AG08396 (cell line): Measurements from ENCODE around the gene RIMS3.
A peak's percentile ranks its signal among the peaks of the same experiment; 100 is the strongest.
"Not testable (repeated sequence)": the region's sequence is repeated elsewhere in the genome, so short reads cannot be mapped to it uniquely, and the experiment has no call there.

Source experiments
- DNase-seq: peaks from one replicate; pipeline ENCODE4 v3.0.0; 2012; ENCODE audit warnings: low spot score, mixed read lengths

RIMS3 gene

DNA sequence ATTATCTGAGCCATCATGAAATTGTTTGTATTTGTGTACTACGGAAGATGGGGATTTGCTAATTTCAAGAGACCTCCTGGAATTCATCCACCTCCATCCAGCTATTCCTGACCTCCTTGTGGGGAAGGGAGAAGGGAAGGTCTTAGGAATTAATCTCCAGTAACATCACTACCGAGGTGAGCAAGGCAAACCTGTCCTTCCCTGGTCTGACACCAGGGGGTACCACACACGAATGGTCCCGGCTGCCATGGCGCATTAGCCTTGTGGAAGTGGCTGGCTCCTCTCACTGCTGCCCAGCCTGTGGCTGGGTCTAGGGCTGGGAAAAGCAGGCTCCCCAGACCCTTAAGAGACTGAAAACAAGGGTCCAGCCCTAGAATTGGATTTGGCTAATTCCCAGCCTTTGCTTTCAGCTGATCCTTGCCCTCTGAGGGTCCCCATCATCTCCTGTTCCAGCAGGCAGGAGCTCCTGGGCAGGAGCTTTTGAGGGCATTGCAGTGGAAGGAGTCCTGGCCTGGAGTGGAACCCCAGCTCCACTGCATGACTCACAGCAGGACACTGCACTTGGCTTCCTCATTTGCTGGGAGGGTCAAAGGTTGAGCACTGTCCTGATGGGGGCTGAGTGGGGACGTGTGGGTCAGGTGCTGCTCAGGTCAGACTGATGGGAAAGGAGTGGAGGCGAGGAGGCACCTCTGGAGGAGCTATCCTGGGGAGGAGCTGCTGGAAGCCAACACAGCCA, 34.8 kb downstream of the RIMS3 start:
- DNase-seq: peak; percentile 44

DNA sequence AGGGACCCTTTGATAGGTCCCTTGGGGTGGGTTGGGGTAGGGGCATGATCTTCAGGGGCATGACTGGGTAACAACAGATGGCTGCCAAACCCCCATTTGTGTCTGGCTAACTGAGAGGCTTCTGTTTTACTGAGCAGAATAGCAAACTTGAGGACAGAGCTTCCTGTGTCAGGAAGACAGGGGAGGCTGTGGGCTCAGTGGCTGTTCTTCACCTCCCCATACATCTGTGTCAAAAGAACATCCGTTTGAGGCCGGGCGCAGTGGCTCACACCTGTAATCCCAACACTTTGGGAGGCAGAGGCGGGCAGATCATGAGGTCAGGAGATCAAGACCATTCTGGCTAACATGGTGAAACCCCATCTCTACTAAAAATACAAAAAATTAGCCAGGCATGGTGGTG, 35.9 kb downstream of the RIMS3 start:
- DNase-seq: not testable (repeated sequence)

DNA sequence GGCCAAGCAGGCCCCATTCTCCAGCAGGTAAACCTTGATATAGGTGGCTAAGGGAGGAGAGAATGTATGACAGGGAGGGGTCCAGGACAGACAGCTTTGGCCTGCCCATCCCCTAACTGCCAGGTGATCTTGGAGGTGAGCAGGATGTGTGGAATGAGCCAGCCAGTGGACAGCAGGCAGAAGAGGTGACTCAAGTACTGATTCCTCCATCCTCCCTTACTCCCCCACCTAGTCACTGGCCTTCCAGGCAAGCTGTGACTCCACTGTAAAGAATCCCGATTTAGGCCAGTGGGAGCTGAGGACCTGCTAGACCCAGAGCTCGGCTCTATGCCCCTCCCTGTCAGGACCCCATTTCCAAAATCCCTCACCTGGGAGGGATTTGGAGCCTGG, 36.6 kb downstream of the RIMS3 start:
- DNase-seq: no peak

DNA sequence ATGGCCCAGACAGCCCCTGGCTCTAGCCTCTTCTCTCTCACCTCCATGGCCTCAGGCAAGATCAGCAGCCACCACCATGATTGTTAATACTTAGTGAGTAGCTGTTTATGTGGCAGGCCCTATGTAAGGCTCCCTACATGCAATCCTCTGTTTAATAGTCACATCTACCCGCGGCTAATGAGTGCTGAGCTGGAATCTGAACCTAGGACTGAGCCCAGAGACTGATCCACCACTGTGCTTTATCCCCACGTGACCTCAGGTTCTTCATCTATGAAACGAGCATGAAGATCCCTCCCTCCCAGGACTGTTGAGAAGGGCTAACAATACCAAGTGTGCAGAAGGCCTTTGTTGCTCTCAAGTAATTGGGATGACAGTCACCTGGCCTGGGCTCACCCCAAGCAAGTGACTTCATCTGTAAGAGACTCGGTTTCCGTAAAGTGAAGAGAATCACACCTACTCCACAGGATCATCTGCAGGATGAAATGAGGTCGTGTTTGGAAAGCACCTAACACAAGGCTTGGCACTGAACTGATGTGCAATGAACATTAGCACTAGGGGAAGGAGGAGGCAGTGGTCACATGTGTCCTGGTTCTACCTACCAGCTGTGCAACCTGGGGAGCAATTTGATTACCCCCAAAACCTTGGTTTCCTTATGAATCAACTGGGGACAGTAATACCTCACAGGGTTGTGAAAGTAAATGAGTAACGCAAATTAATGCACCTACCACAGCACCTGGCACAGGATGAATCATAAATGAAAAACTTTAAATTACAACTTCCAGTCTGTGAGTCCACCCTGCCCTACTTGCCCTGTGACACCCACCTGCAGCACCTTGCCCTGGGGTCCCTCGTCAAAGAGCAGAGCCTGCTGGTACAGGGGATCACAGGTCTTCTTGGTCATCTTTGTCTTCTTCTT, 37.2 kb downstream of the RIMS3 start:
- no peak for DNase-seq

DNA sequence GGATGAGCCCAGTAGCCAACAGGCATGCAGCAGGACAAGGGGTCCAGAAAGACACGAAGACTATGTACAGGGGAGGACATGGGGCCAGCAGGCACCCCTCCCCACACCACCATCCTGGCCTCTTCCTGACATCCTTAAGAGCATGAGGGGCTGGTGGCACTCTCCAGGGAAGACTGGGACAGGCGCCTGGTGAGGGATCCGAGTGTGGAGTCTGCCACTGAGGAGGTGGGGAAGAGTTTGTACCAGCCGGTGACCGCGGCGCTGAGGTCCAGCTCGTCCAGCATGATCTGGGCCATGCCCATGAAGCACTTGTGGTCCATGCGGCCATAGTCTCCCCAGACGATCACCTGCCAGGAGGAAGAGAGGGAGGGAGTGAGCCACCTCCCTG, 39.1 kb downstream of the RIMS3 start:
- DNase-seq: no peak

DNA sequence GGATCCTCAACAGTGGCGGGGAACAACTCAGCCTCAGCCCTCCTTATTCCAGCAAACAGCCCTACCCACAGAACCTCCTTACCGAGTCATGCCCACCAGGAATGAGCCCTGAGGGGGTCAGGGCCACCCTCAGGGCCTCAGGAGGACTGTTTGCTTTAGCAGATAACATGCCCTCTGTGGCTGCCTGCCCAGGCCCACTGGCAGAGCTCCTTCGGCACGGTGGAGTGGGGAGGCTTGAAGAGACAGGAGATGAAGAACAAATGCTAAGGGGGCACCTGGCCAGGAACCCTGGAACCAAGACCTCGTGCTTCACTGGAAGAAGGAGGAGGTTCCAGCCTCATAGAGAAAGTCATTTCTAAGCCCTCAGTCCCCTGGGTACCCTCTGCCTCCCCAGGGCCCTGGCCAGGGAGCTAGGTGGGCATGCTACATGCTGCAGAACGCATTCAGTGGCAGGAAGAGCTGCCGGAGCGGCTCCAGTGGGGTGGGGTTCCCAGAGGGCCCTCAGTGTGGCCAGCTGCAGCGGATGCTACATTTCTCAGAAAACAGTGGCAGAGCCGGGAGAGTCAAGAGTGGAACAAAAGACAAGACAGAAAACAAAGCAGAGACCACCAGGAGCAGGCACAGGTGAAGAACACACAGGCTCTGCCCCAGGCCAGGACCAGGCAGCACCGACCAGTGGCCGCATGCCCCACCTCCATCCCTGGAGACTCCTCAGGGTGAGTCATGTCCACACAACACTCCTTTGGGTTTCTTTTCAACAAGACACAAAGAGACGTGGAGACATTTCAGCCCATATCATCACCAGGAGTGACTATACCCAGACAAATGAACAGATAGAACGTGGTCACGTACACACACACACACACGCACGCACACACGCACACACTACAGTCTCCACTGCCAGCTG, 39.8 kb downstream of the RIMS3 start:
- no peak for DNase-seq

DNA sequence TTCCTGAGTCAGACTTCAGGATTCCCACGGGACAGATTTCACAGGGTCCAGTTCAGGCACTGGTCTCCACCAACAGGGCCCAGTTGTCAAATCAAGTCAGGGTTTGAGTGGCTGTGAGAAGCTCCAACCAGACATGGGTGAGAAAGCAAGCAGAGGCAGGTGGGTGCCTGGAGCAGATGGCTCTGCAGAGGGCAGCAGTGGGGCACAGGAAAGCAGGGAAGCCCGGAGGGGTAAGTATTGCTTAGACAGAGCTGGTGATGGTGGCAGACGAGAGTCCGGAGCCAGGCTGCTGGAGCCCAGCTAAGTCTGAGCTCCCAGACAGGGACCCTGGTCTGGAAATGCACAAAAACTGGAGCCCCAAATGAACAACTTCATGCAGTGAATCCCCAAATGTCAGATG, 40.4 kb downstream of the RIMS3 start:
- DNase-seq: no peak

DNA sequence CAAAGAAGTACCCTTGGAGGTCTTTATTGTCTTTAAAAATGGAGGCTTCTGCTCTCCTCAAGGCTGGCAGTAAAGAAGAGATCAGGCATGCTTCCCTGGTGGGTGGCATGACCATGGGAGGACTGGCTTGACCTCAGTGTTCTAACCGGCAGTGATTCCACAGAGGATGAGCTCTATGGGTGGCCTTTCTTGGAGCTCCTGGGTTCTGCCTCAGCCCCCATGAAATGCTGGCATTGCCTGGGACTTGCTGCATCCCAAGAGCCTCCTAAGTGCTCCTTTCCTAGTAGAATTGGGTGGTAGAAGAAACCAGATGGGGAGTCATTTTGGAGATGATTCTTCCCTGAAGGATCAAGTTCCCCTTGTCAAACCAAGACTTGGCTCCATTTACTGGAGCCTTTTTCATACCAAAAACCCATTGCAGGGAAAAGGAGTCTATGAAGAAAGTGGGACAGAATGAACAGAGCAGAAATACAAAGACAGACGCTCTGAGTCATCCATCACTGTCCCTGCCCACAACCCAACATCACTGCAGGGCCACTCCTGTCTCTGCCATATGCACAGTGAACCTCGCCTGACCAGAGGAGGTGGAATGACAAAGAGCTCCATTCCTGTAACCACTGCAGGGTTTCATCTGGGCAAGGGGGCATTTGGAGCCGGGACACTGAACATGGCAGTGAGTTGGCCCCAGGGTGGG, 42.4 kb downstream of the RIMS3 start:
- DNase-seq: peak; percentile 3

DNA sequence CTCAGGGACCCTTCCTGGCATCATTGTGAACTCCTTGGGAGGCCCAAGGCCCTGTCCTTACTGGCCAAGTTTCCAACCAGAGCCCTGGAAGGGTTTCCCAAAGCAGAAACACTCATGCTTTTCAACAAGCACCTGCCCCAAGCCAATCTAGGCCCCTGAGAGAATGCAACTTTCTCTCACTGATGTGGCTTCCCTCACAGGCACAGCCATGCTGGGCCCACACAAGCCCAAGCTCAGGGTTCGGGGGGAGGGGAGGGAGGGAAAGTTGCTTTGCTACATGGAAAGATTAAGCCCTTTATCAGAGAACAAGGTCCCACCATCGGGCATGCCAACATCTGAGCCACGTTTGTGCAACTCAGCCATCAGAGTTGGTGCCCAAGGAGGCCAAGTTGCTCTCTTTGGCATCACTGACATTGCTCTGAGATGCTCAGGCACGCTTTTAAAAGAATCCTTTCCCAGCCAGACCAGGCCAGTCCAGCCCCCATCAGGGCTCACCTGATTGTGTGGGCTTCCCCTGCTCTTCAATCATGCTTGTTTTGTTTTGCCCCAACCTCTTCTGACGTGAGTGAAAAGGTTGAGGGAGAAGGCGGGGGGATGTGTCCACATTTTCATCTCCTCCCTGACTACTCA, 43.5 kb downstream of the RIMS3 start:
- DNase-seq: peak; percentile 0

DNA sequence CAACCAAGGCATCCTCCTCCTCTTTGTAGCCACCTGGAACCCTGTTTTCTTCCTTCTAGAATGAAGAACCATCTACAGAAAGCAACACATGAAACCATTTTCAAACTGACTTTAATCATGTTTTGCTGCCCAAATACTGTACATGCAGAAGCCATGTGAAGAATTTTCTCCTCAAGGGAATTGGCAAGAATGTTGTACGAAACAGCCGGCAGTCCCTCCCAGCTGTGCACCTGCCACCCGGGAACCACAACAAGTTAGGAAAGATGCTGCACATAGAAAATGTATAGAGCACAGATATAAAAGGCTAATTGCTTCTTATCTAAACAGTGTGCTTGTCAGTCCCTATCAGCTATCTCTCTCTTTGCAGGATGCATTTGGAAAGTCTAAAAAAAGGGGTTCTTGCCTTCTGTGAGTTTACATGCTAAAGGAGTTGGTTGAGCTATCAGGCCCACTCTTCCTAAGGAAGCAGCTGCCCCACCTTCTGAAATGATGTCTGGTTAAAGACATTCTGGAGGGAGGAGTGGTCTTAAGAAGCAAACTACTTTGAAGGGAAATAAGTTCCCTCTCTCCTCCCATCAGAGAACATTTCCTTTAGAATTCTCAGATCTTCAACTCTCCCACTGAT, 44.8 kb downstream of the RIMS3 start:
- peak; percentile 1 for DNase-seq

DNA sequence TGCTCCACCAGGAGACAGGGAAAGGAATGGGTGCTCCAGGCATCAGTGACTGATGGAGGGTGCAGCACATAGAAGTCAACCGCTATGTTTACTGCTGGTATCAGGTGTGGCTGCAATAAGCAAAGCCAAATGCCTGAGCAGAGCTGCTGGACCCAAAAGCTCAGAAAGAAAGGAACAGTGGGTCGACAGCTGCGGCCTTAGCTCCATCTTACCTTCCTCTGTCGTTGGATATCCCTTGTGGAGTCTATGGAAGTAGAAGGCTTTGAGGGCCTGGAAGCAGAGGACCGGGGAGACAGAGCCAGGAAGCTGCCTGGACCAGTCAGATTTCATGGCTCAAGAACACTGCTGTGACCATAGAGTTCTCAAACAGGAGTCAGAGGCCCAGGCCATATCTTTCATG, 45.3 kb downstream of the RIMS3 start:
- DNase-seq: peak; percentile 0

DNA sequence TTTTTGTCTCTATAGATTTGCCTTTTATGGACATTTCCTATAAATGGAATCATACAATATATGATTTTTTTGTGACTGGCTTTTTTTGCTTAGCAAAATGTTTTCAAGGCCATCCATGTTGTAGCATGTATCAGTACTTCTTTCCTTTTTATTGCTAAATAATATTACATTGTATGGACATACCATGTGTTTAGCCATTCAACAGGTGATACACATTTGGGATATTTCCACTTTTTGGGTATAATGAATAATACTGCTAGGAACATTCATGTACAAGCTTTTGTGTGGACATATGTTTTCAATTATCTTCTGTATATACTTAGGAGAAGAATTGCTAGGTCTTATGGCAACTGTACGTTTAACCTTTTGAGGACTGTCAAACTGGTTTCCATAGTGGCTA, 47.4 kb downstream of the RIMS3 start:
- DNase-seq: no peak

DNA sequence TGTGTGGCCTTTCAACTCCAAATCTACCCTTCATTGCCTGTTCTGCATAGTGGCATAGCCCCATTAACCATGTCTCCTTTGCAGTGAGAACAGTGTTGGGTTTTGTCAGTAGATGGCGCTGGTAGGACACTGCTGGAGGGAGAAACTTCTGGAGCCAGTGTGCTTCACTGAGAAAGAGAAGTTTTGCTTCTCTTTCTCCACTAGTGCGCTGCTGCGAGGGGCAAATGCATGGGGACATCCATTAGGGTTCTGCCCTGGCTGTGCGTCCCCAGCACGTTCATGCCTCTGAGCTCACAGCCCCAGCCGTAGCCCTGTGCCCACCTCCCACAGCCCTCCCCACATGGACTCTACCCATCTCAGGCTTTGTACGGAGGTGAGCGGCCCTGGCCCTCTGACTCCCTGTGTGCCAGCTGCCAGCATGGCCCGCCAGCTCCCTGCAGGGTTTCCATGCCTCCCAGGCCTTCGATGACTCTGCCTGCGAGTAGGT, 53.1 kb downstream of the RIMS3 start:
- peak; percentile 80 for DNase-seq

DNA sequence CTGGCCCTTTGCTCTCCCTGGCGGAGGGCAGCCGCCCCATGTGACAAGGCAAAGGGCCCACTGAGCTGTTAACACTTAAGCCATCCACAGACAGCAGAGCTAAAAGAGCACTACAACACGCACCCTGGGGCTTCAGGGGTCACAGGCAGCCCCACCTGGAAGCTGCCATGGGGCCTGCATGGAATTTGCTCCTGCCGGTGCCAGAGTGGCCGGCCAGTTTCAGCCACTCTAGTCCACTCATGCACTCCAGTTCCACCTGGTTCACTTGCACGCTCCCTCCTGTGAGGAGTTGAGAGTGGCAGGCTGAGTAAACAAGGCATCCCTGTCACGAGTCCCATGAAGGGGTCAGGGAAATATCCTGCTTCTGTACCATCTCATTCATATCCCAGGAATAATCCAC, 55.3 kb downstream of the RIMS3 start:
- no peak for DNase-seq

DNA sequence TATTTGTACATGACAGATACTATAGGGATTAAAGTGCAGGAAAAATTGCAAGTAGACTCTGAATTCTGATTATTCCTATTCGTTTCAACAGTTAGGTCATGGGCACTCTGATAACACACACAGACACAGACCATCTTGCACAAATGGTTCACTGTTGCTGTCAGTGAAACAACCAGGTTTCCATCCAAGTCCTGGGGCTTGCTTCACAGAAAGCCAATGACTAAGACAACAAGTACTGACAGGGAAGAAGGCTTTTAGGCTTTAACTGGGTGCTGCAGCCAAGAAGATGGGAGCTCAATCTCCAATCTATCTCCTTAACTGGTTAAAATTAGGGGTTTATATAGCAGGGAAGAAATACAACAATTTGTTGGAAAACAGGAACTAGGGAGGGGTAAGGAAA, 57.6 kb downstream of the RIMS3 start:
- DNase-seq: no peak

DNA sequence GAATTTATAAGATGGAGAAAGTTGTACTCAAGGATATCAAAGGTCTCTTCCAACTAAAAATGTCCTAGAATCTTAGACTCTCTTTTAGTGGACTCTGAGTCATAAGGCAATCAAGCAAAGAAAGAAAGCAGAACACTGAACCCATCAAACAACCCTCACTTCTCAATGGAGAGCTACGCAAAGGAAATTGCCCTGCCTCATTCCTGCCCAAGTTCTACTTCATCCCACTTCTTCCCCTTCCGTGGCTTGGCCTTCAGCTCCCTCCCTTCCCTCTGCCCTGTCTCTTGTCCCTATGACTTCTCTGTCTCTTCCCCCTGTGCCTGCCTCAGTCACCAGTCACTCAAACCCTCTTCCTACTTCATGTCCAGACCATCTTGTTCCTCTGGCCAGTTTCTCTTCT, 58.5 kb downstream of the RIMS3 start:
- DNase-seq: no peak

DNA sequence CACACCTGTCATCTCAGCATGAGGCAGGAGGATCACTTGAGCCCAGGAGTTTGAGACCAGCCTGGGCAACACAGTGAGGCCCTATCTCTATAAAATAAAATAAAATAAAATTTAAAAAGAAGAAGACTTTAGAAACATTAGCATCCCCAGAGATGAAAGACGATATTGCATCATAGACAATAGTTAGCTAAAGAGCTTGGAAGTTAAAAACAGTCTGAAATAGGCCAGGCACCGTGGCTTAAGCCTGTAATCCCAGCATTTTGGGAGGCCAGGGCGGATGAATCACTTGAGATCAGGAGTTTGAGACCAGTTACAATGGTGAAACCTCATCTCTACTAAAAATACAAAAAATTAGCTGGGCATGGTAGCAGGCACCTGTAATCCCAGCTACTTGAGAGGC, 59.3 kb downstream of the RIMS3 start:
- DNase-seq: no peak

DNA sequence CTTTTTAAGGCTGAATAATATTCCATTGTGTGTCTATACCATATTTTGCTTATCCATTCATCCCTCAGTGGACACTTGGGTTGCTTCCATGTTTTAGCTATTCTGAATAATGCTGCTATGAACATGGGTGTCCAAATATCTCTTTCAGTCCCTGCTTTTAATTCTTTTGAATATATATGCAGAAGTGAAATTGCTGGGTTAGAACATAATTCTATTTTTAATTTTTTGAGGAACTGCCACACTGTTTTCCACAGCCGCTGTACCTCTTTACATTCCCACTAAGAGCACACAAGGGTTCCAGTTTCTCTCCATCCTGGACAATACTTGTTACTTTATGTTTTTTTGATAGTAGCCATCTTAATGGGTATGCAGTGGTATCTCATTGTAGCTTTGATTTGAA, 65.6 kb downstream of the RIMS3 start:
- DNase-seq: no peak

DNA sequence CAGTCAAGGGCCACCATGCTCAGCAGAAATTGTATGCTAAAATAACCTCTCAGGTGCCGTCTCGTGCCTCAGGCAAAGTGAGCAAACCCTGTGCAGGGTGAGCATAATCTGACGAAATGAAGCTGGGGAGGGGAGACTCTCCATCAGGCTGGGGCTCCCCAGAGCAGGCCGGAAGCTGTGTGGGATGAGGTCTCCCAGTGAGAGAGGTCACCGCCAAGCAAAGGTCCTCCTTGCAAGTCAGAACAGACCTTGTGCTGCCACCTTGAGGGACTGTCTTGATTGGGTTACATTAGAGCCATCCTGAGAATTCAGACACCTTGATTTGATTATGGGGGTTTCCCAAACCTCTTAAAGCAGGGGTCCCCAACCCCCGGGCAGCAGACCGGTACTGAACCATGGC, 69.9 kb downstream of the RIMS3 start:
- no peak for DNase-seq

DNA sequence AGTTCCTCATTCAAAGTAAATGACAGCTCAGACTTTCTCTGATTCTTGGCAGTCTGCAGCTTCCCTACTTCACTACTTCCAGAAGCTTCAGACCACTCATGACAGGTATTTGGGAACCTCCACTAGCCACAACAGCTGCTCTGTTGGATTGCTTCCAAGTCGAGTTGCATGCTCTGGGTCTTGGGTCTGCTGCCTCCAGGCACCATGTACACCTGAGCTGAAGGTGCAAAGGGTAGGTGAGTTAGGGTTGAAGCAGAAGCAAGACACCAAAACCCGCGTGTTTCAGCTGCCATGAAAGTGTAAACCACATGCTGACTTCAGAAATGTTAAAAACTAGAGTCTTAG, 71.3 kb downstream of the RIMS3 start:
- no peak for DNase-seq
